Breast epithelium (tissue), 3 donors: ENCODE results near the gene ETFA.

Experiments
- CTCF ChIP-seq, 3 donors: fragments of 450-650 bp; IDR thresholded peaks; one replicate each; pipeline ENCODE4 v1.5.1; 2016 to 2017; ENCODE audit warnings: antibody characterized with exemption in 3 of 3, mild to moderate bottlenecking in 3 of 3, moderate library complexity in 3 of 3
- POLR2A ChIP-seq: fragments of 450-650 bp; IDR thresholded peaks from one replicate; pipeline ENCODE4 v1.6.1; 2016; ENCODE audit warnings: antibody characterized with exemption, mild to moderate bottlenecking, moderate library complexity
- POLR2AphosphoS5 ChIP-seq, 3 donors: sonication (generic); formaldehyde crosslinking; IDR thresholded peaks; one replicate each; pipeline ENCODE4 v1.6.1; 2017; ENCODE audit warnings: antibody characterized with exemption in 3 of 3

DNA sequence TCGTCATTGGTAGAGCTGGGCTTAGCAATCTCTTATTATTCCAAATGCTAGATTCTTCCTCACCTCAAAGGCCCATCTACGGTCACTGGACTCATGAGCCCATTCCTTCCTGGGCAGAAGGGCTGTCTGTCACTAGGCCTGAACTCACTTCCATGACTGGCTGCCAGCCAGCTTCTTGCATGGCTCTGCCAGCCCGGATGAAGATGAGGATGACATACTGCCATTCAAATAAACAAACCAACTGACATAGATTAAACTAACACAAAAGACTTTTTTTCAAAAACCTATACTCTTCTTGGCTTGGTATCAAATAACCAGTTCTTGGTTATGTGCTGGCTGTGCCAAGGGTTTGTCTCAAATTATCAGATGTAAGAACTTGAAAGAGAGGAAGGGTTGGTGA is 49.1 kb upstream of the ETFA start:
- TF ChIP-seq POLR2AphosphoS5 (IDR thresholded peaks at IDR 0.05) (no peak), CTCF (IDR thresholded peaks at IDR 0.05) (no peak), POLR2A (no peak)
